Left ventricle myocardium inferior (tissue), 1 donor: ENCODE measurements around the gene ELK3. TPM values are rescaled to one million over a fixed set of nuclear protein-coding genes. Genes with fewer than 3 reads are reported as not detected.
A peak's percentile ranks its signal among the peaks of the same experiment; 100 is the strongest.

ENCODE experiments used
- DNase-seq: peaks from one replicate; pipeline ENCODE4 v3.0.0-alpha.2; 2020
- H3K27ac ChIP-seq: fragments of 200-600 bp; replicated peaks from 2 replicates; pipeline ENCODE4 v1.8.0; 2021
- H3K27me3 ChIP-seq: fragments of 200-600 bp; 2 replicates; pipeline ENCODE4 v1.8.0; 2021; ENCODE audit warnings: low read depth
- H3K36me3 ChIP-seq: fragments of 200-600 bp; 2 replicates; pipeline ENCODE4 v1.8.0; 2021
- H3K4me1 ChIP-seq: fragments of 200-600 bp; 2 replicates; pipeline ENCODE4 v1.8.0; 2021
- H3K4me3 ChIP-seq: fragments of 200-600 bp; 2 replicates; pipeline ENCODE4 v1.8.0; 2021; ENCODE audit warnings: mild to moderate bottlenecking, moderate library complexity
- H3K9me3 ChIP-seq: fragments of 200-600 bp; replicated peaks from 2 replicates; pipeline ENCODE4 v1.8.0; 2021
- intact Hi-C: fragments of 100-400 bp; cut with micrococcal nuclease; formaldehyde crosslinking; loops from one replicate; pipeline ENCODE4 v1.11.0; 2022
- total RNA-seq: library from RNA; stranded (reverse); fragmentation: NEBNext Ultra II Directional; extraction: Animal tissue kit (Norgen Biotek cat#: 25700); gene quantifications from one replicate; pipeline ENCODE4 v1.2.1, GENCODE V29; 2021
- TF ChIP-seq, protein P1 (sequence below): fragments of 200-600 bp; IDR thresholded peaks from 2 replicates; pipeline ENCODE4 v1.8.0; 2021; ENCODE audit warnings: antibody characterized with exemption, mild to moderate bottlenecking, borderline replicate concordance
- donor health status: DM: no; HTN: yes; CAD: no; lungs with severe emphysema.

Gene ELK3
- total RNA-seq, 1 donor from 2014 or later: 17.1 TPM

DNA sequence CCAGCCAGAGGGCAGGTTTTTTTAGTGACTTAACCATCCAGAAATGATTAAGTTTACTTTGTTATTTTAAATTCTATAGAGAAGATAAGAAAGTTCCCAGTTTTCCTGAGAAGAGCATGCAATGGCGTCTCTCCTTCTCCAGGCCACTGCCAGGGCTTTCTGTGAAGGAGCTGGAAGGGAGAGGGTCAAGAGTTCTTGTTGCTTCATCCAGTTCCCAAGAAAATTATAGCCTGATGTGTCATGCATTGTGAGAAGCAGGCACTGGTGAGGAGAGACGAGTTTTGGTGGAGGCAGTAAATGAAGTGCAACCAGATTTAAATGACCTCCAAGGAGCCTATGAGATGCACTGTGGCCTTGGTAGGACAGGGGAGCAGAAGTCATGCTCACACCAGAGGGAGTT is 14.2 kb downstream of the ELK3 start:
- TF ChIP-seq, protein P1, sequence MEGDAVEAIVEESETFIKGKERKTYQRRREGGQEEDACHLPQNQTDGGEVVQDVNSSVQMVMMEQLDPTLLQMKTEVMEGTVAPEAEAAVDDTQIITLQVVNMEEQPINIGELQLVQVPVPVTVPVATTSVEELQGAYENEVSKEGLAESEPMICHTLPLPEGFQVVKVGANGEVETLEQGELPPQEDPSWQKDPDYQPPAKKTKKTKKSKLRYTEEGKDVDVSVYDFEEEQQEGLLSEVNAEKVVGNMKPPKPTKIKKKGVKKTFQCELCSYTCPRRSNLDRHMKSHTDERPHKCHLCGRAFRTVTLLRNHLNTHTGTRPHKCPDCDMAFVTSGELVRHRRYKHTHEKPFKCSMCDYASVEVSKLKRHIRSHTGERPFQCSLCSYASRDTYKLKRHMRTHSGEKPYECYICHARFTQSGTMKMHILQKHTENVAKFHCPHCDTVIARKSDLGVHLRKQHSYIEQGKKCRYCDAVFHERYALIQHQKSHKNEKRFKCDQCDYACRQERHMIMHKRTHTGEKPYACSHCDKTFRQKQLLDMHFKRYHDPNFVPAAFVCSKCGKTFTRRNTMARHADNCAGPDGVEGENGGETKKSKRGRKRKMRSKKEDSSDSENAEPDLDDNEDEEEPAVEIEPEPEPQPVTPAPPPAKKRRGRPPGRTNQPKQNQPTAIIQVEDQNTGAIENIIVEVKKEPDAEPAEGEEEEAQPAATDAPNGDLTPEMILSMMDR: no peak
- no peak for DNase-seq
- intact Hi-C loops: no loop called here
- H3K4me1 ChIP-seq: peaks cover 93% of the 10 kb centered on the region
- no peaks in the 10 kb centered on the region for H3K27me3 ChIP-seq
- H3K9me3 ChIP-seq: peaks cover 6% of the 10 kb centered on the region
- H3K27ac ChIP-seq: peak overlapping the region; percentile 84
- peak overlapping the region; percentile 20 for H3K4me3 ChIP-seq
- H3K36me3 ChIP-seq: no peaks in the 10 kb centered on the region

DNA sequence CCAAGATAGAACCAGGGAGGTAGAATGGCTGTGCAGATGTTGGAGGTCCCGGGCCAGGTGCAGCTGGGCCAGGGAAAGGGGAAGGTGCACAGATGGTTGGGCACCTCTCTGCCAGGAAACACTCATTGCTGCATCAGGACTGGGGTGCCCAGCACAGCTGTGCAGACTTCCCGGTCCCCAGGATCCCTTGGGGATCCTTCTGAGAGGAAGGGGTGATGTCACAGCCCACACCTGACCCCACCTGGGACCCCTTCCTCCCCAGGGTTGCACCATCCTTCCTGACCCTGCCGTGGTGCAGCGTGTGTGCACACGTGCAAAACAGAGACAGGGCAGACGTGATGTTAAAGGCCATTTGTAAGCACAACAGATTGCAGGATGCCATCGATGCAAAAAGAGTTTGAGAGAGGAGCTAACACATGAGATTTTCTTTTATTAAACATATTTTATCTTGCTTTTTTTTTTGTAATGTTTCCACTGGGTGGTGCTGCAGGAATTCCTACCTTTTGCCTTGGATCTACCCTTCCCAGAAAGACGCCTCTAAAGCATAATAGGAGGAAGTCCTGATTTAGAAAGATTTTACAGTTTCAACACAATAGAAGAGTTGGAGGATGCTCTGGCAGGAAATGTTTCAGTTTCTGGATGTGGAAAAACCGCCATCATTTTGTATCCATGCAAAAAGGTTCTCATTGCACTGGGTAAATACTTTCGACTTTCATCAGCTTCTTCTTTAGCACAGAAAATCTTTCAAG is 14.8 kb downstream of the ELK3 start:
- TF ChIP-seq, protein P1: peak; percentile 44
- no peaks in the 10 kb centered on the region for H3K36me3 ChIP-seq
- peak overlapping the region; percentile 20 for H3K4me3 ChIP-seq
- no peaks in the 10 kb centered on the region for H3K27me3 ChIP-seq
- intact Hi-C loops: no loop called here
- peak overlapping the region; percentile 84 for H3K27ac ChIP-seq
- peaks cover 95% of the 10 kb centered on the region for H3K4me1 ChIP-seq
- H3K9me3 ChIP-seq: peaks cover 6% of the 10 kb centered on the region
- no peak for DNase-seq

DNA sequence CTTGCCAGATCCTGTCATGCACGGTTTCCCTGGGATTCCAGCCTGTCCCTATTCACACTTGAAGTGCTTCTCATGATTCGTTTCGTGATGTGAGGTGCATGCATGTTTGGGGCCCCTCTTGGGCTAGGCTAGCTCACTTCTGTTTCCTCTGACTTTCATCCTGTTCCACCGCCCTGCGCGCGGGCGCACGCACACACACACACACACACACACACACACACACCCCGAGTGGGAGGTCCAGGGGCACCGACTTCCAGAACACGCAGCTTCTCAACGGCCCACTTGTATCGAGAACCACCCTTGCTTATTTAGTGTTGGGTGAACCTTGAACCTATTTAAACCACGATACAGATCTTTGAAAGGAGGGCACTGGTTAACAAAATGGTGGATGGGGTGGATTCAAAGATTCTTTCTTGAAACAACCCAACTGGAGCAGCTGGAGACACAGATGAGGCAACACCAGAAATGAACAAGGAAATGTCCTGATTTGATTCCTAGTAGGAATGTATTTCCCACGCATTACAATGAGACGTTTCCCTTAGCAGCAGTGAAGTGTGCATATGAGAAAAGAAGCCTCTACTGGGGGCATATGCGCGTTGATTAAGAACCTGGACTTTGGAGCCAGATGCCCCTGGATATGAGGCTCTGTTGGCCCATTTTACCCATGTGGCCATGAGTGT is 16.3 kb downstream of the ELK3 start:
- no peak overlapping the region for H3K4me3 ChIP-seq
- no peaks in the 10 kb centered on the region for H3K27me3 ChIP-seq
- intact Hi-C loops: loop anchor here (10.0 kb wide), 1 partner anchor 304 kb away; no protein-coding TSS in a partner anchor
- H3K4me1 ChIP-seq: peaks cover 95% of the 10 kb centered on the region
- TF ChIP-seq, protein P1: no peak
- H3K36me3 ChIP-seq: no peaks in the 10 kb centered on the region
- peak overlapping the region; percentile 84 for H3K27ac ChIP-seq
- no peak for DNase-seq
- H3K9me3 ChIP-seq: no peaks in the 10 kb centered on the region

DNA sequence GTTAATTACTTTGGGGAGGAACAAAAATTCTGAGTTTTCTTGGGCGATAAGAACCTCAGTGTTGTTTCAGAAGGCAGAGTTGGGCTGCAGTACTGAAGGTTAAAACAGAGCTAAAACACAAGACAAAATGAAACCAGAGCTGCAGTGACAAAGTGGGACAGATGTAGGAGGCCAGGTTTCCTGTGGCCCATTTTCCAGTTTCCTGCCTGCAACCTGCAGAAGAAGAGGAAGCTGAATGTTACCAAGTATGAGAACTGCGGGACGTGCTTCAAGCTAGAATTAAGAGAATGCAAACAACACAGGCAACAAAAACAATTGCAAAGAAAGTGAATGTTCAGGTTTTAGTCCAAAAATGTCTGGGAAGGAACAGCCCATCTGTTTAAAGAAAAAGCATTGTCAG is 17.8 kb downstream of the ELK3 start:
- no peaks in the 10 kb centered on the region for H3K9me3 ChIP-seq
- no peak for DNase-seq
- peaks cover 95% of the 10 kb centered on the region for H3K4me1 ChIP-seq
- H3K27me3 ChIP-seq: no peaks in the 10 kb centered on the region
- H3K27ac ChIP-seq: peak overlapping the region; percentile 84
- TF ChIP-seq, protein P1: no peak
- H3K4me3 ChIP-seq: peak overlapping the region; percentile 26
- H3K36me3 ChIP-seq: no peaks in the 10 kb centered on the region
- intact Hi-C loops: loop anchor here (10.0 kb wide), 1 partner anchor 303 kb away; no protein-coding TSS in a partner anchor

DNA sequence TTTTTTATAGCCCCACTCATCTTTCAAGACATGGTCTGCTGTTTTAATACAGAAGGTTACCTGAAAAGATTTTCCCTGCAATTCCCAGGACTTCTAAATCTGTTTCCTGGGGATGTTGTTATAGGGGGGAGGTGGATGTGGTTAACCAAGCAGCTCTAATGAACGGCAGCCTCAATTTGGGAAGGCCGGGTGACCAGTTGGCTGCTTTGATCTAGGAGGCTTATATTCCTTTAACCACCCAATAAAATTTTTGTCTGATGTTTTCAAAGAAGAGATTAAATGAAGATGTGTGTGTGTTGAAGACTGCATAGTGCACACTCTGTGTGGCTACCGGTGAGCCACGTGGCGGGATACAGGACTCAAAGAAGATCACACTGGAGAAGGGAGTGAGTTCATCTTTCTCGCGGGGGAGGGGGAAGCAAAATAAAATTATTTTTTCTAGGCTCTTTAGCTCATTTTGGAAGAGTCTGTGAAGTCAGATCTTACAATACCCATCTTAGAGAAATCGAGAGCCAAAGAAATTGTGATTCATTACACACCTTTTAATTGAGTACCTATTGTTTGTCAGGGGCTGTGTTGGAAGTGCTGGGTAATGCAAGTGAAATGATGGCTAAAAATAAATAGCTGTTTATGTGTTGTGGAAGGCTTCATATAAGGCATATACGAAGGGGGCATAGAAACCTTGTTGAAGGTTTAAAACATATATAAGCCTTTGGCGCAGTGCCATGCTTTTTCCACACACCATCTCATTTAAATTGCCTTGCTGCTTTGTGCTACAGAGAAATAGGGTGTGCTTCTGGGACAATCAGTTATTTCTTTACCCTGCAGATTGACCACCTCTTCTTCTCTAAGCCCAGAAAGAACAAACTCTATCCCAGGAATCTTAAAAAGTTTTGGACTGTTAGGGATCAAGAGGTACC is 18.5 kb downstream of the ELK3 start:
- H3K36me3 ChIP-seq: no peaks in the 10 kb centered on the region
- intact Hi-C loops: loop anchor here (10.0 kb wide), 1 partner anchor 302 kb away; no protein-coding TSS in a partner anchor
- H3K27ac ChIP-seq: peak overlapping the region; percentile 84
- no peaks in the 10 kb centered on the region for H3K9me3 ChIP-seq
- peaks cover 94% of the 10 kb centered on the region for H3K4me1 ChIP-seq
- no peak for DNase-seq
- H3K4me3 ChIP-seq: peak overlapping the region; percentile 26
- TF ChIP-seq, protein P1: no peak
- H3K27me3 ChIP-seq: no peaks in the 10 kb centered on the region
